HG03457 (cell line): Measurements from ENCODE around the gene ZC3HAV1.
"Not testable (repeated sequence)": the region's sequence is repeated elsewhere in the genome, so short reads cannot be mapped to it uniquely, and the experiment has no call there.

Source experiments
- ATAC-seq: cut with Tn5 transposase; IDR thresholded peaks from one replicate; pipeline ENCODE4 v1.9.1; 2021; ENCODE audit warnings: moderate number of reproducible peaks; ENCODE audit not compliant: unreplicated experiment

ZC3HAV1 gene

GRCh38 chr7:139088268-139088667 is 21.3 kb downstream of the ZC3HAV1 start:
- ATAC-seq = no peak

GRCh38 chr7:139087212-139087611 is 22.3 kb downstream of the ZC3HAV1 start:
- ATAC-seq = no peak

GRCh38 chr7:139086454-139086853 is 23.1 kb downstream of the ZC3HAV1 start:
- ATAC-seq = no peak

GRCh38 chr7:139084709-139085108 is 24.8 kb downstream of the ZC3HAV1 start:
- no peak for ATAC-seq

- no peak for ATAC-seq
These were observed 27.9 kb downstream of the ZC3HAV1 start for GRCh38 chr7:139081584-139081983.

GRCh38 chr7:139080905-139081304 is 28.6 kb downstream of the ZC3HAV1 start:
- ATAC-seq = no peak

- ATAC-seq = no peak
These were observed 29.7 kb downstream of the ZC3HAV1 start for GRCh38 chr7:139079861-139080260.

GRCh38 chr7:139078911-139079310 is 30.6 kb downstream of the ZC3HAV1 start:
- ATAC-seq = no peak

- no peak for ATAC-seq
These were observed 31.1 kb downstream of the ZC3HAV1 start for GRCh38 chr7:139078399-139078798.

GRCh38 chr7:139077706-139078105 is 31.8 kb downstream of the ZC3HAV1 start:
- not testable (repeated sequence) for ATAC-seq

GRCh38 chr7:139075871-139076686 is 33.4 kb downstream of the ZC3HAV1 start:
- ATAC-seq = no peak

- peak; percentile 63 for ATAC-seq
These were observed 34.4 kb downstream of the ZC3HAV1 start for GRCh38 chr7:139075031-139075652.

GRCh38 chr7:139072796-139073195 is 36.7 kb downstream of the ZC3HAV1 start:
- no peak for ATAC-seq

- ATAC-seq = no peak
These were observed 37.8 kb downstream of the ZC3HAV1 start for GRCh38 chr7:139071680-139072079.

- ATAC-seq = no peak
These were observed 40.7 kb downstream of the ZC3HAV1 start for GRCh38 chr7:139068544-139069399.

GRCh38 chr7:139066315-139066714 is 43.2 kb downstream of the ZC3HAV1 start:
- ATAC-seq = no peak

- ATAC-seq = no peak
These were observed 44.2 kb downstream of the ZC3HAV1 start for GRCh38 chr7:139065323-139065722.

- no peak for ATAC-seq
These were observed 48.1 kb downstream of the ZC3HAV1 start for GRCh38 chr7:139061416-139061815.

- ATAC-seq = no peak
These were observed 48.8 kb downstream of the ZC3HAV1 start for GRCh38 chr7:139060695-139061237.

- ATAC-seq = no peak
These were observed 49.6 kb downstream of the ZC3HAV1 start for GRCh38 chr7:139059905-139060304.

GRCh38 chr7:139058943-139059342 is 50.6 kb downstream of the ZC3HAV1 start:
- ATAC-seq = no peak
